Stimulated activated CD8-positive, alpha-beta memory T cell treated with anti-CD3 and anti-CD28 coated beads, Interleukin-7, amount 100 ng/mL, for 4 hours (primary cell): ENCODE data around the gene LRRC56.

Experiments used
- DNase-seq, 2 donors: peaks; one replicate each; pipeline ENCODE4 v3.0.0-alpha.2; 2020; ENCODE audit warnings: low read depth in 2 of 2

LRRC56 gene

DNA sequence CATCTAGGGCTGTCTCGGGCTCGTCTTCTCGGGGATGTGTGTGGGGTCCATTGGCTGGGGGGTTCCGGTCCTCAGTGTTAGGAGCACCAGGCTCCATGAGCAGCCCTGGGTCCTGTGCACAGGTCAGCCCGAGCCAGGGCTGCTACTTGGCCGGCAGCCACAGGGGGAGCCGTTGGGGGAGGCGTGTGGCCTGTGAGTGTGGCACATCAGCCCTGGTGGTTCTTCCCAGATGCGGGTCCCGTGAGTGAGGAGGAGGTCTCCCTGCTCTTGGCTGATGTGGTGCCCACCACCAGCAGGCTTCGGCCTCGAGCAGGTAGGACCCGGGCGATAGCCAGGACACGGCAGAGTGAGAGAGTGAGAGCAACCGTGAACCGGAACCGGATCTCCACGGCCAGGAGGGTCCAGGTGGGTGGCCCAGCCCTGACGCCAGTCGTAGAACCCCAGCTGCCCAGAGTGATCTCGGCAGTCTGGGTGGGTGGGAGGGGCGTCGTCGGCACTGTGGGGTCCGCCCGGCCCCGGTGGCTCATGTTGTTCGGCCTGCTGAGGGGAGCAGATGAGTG is 59.9 kb downstream of the LRRC56 start:
- DNase-seq: no peak

DNA sequence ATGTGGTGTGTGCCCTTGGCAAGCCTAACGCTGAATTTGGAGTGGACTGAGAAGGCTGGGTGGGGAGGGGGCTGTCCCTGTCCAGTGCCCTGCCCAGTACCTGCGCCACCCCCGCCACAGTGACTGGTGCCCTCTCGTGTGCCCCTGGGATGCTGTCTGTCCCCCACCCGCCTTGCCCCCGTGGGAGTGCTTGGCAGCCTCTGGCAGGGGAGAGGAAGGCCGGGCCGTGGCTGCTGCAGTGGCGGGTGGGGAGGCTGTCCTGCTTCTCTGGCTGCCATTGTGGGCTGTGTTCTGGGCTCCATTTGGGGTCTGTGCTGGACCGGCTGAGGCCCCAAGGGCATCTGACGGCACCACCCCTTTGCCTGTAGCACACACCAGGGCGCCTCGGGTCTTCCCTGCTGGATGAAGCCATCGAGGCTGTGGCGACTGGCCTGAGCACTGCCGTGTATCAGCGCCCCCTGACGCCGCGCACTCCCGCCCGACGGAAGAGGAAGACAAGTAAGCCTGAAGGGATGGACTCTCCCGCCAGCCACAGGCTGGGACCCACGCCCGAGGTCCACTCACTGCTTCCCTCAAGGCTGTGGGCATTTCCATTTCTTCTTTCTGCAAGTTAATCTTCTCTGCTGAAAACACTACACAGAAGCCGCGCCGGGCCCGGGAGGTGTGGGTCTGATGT is 60.8 kb downstream of the LRRC56 start:
- DNase-seq: no peak

DNA sequence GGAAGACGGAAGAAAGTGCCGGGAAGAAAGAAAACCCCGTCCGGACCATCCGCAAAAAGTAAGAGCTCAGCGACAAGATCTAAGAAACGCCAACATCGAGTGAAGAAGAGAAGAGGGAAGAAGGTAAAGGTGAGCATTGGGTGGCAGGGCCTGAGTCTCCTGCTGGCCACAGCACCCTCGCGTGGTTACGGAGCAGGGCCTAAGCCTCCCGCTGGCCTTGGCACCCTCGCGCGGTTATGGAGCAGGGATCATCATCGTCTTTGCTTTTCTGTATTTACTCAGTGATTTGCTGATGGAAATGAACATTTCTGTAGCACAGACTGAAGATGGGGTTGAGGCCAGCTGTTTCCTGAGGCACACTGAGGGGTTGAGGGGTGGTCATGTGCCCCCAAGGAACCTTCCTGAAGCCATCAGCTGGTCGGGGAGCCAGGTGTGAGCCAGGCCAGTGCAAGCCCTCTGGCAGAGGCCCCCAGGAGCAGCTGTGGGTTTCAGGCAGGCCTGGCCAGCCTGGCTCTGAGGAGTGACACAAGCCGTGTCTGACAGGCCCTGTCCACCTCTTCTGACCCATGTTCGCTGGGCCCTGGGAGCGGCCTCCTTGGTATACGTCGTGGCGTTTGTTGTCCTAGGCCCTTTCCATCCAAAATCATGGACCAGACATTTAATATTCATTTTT is 64.4 kb downstream of the LRRC56 start:
- no peak for DNase-seq

DNA sequence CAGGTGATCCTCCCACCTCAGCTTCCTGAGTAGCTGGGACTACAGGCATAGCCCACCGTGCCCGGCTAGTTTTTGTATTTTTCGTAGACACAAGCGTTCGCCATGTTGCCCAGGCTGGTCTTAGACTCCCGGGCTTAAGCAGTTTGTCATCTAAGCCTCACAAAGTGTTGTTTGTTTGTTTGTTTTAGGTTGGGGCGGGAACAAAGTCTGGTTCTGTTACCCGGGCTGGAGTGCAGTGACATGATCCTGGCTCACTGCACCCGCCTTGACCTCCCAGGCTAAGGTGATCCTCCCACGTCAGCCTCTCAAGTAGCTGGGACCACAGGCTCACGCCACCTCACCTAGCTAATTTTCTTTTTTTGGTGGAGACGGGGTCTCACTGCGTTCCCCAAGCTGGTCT is 65.8 kb downstream of the LRRC56 start:
- DNase-seq: no peak
